NCI-H1092 treated with DMSO at 0.1 percent for 48 hours (cell line): Measurements from ENCODE around the gene SSR3.
"Not testable (repeated sequence)": the region's sequence is repeated elsewhere in the genome, so short reads cannot be mapped to it uniquely, and the experiment has no call there.

Experiments used
- DNase-seq: peaks from one replicate; lab custom pipeline; 2025; lab: John Stamatoyannopoulos, UW

SSR3 gene

DNA sequence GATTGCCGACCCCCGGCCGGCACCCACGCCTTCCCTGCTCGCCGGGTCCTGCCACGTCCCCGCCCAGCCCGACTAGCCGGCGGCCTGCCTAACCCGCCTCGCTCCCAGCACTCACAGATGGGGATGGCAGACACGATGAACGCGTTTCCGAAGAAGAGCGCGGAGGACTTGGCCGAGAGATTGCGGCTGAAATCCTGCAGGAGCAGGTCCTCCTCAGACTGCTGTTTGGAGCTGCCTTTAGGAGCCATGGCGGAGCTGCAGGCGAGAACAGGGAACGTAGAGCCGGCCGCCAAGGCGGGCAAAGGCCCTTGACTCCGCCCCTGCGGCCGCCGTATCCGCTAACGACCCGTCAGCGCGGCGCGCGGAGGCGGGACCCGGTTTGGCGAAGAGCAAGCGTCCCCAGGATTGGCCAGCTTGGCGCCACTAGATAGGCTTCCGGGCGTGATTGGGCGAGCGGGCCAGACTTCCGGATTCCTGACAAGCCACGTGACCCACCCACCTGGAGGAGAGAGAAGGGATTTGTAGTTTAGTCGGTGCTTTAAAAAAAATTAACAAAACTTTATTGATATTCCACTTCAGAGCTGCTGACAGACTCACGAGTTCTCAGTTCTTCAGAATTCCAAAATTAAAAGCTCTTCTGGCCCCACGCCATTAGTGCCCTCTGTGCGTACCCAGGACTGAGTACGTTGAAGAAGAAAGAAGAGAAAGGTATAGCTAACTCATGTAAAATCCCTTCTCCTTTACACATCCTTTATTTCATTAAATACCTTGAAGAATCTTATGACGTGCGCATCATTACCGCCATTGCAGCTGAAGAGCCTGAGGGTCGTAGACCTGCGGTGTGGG, at the start of gene SSR3:
Gene SSR3 (minus strand): TSS at position 276 of the 846 bp plus-strand sequence. CDS start 28 bp downstream, at position 248.
- DNase-seq = peak; percentile 98

GRCh38 chr3:156604064-156604641, 49.2 kb upstream of the SSR3 start:
- no peak for DNase-seq

- DNase-seq = no peak
Measured at GRCh38 chr3:156603379-156604017, 48.6 kb upstream of the SSR3 start.

- DNase-seq = no peak
Measured at GRCh38 chr3:156602424-156602823, 47.5 kb upstream of the SSR3 start.

- no peak for DNase-seq
Measured at GRCh38 chr3:156601497-156601896, 46.6 kb upstream of the SSR3 start.

GRCh38 chr3:156600834-156601233, 45.9 kb upstream of the SSR3 start:
- DNase-seq = no peak

GRCh38 chr3:156599089-156599874, 44.4 kb upstream of the SSR3 start:
- no peak for DNase-seq

GRCh38 chr3:156598413-156598812, 43.5 kb upstream of the SSR3 start:
- no peak for DNase-seq

DNA sequence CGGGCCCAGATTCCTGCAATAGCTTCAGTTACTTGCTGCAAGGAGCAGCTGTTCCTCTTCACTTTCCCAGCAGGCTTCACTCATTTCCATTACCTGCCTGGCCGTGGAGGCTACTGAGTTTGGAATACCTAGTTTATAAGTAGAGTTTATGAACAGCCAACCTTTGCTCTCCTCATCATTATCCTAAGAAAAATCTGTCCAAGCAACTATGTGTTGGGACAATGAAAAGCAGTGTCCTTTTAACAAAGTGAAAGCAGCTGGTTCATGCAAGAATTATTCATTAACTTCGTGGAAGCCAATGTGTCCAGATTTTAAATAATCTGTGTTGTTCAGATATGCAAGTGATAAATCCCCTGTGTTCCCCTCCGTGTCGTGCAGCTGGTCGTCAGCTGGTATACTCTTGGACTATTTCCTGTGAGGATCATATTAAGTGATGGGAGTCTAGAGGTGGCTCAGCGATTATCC, 39.3 kb upstream of the SSR3 start:
- no peak for DNase-seq

GRCh38 chr3:156593814-156594213, 38.9 kb upstream of the SSR3 start:
- DNase-seq = no peak

- DNase-seq = not testable (repeated sequence)
Measured at GRCh38 chr3:156589806-156590205, 34.9 kb upstream of the SSR3 start.

GRCh38 chr3:156587760-156588069, 32.8 kb upstream of the SSR3 start:
- DNase-seq = no peak

GRCh38 chr3:156586905-156587759, 32.2 kb upstream of the SSR3 start:
- DNase-seq = no peak

- no peak for DNase-seq
Measured at GRCh38 chr3:156583469-156583868, 28.6 kb upstream of the SSR3 start.

- no peak for DNase-seq
Measured at GRCh38 chr3:156582532-156583183, 27.7 kb upstream of the SSR3 start.

- no peak for DNase-seq
Measured at GRCh38 chr3:156581954-156582353, 27.0 kb upstream of the SSR3 start.

DNA sequence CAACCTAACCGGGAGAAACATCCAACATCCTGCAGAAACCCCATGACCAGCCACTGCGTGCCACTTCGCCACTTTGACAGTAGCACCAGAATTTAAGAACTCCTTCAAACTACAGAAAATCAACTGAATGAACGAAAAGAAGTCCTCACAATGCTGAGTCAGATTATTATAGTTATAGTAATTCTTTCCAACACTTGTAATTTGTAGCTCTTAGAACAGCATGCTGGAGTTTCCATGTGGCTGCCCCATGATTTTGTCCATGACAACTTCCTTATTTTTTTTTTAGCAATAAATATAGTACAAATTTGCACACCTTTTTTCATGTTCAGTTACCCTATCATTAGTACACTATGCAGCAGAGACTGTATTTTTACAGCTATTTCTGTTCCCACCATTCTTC, 26.1 kb upstream of the SSR3 start:
- DNase-seq = no peak

- no peak for DNase-seq
Measured at GRCh38 chr3:156579427-156579851, 24.5 kb upstream of the SSR3 start.

GRCh38 chr3:156577736-156578135, 22.8 kb upstream of the SSR3 start:
- DNase-seq = no peak

DNA sequence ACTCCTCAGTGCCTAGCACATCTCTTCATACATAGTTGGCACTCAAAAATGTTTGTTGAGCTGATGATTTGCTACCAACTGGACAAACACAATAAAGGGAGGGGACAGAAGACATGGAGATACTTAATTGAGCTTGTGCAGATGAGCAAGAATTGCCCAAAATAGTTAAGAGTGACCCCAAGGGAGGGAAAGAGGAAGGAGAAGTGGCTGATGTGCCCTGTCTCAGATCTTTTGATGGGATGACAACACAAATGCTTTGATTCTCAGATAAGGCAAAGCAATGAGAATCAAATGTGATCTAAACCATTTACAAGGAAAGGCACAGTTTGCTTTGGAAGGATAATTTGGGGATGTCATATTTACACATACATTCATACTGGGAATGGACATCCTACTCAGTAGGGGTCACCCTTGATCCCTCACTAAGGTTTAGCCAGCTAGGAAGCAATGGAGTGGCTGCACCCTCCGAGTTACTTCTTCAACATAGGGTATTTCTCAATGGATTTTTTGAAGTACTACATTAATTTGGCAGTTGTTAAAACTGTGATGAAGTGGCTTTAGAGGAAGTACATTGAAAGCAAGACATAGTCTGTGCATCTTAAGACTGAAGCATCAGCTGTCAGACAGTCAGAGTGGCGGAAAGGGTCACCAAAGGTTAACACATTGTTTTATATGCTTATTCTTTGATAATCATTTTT, 21.9 kb upstream of the SSR3 start:
- no peak for DNase-seq
